Measurements from ENCODE around the gene COL15A1. TPM values are rescaled to one million over a fixed set of nuclear protein-coding genes. Genes with fewer than 3 reads are reported as not detected.

The COL15A1 gene
- total and polyA plus RNA-seq, 10 donors, result 0.33 to 9.3 (median 2.1) TPM

- Histone ChIP-seq H3K27ac (no peak overlapping the region), H3K36me3 (no peaks in the 10 kb centered on the region), H3K4me3 (no peak overlapping the region), H3K9me3 (no peaks in the 10 kb centered on the region), H3K4me1 (peaks cover 0 to 16% (median 12%) of the 10 kb centered on the region in 6 donors), H3K27me3 (replicated peaks in 1 of 7) (no peaks in the 10 kb centered on the region)
- TF ChIP-seq CTCF (IDR thresholded peaks at IDR 0.05 in 8 of 11, conservative IDR thresholded peaks at IDR 0.05 in 3 of 11), result no peak
- no peak for TF ChIP-seq POLR2AphosphoS5 (IDR thresholded peaks at IDR 0.05)
- no peak for TF ChIP-seq POLR2A (IDR thresholded peaks at IDR 0.05)
- intact Hi-C loops (cut with DNase I; ENCODE audit: low total_unique reads), result no loop called here
- no peak for DNase-seq
- WGBS, 5 donors, result 80 to 99% (median 89%) methylated on average over 7 to 8 of the region's 8 CpGs
These were observed 46.6 kb downstream of the COL15A1 start for GRCh38 chr9:98990181-98990870.

GRCh38 chr9:98992107-98992884 lies 48.6 kb downstream of the COL15A1 start:
- Histone ChIP-seq H3K27ac (no peak overlapping the region), H3K9me3 (no peaks in the 10 kb centered on the region), H3K4me1 (peaks cover 0 to 16% (median 12%) of the 10 kb centered on the region in 6 donors), H3K4me3 (no peak overlapping the region), H3K27me3 (replicated peaks in 1 of 7) (no peaks in the 10 kb centered on the region), H3K36me3 (no peaks in the 10 kb centered on the region)
- no peak for DNase-seq
- 88 to 95% (median 90%) methylated on average over 16 to 33 of the region's 33 CpGs for WGBS, 5 donors
- intact Hi-C loops (cut with DNase I; ENCODE audit: low total_unique reads), result no loop called here
- TF ChIP-seq POLR2AphosphoS5 (IDR thresholded peaks at IDR 0.05), result no peak
- no peak for TF ChIP-seq CTCF (IDR thresholded peaks at IDR 0.05 in 8 of 11, conservative IDR thresholded peaks at IDR 0.05 in 3 of 11)
- TF ChIP-seq POLR2A (IDR thresholded peaks at IDR 0.05), result no peak

- H3K9me3 ChIP-seq, result no peaks in the 10 kb centered on the region
- no peak overlapping the region for H3K27ac ChIP-seq
- H3K4me3 ChIP-seq, result no peak overlapping the region
- peaks cover 0 to 16% (median 12%) of the 10 kb centered on the region in 6 donors for H3K4me1 ChIP-seq
- DNase-seq, result no peak
- no peaks in the 10 kb centered on the region for H3K36me3 ChIP-seq
- TF ChIP-seq CTCF (IDR thresholded peaks at IDR 0.05 in 8 of 11, conservative IDR thresholded peaks at IDR 0.05 in 3 of 11) (no peak), POLR2AphosphoS5 (IDR thresholded peaks at IDR 0.05) (no peak), POLR2A (IDR thresholded peaks at IDR 0.05) (no peak)
- peaks cover 0 to 4% (median 0%) of the 10 kb centered on the region in 7 donors for H3K27me3 ChIP-seq (replicated peaks in 1 of 7)
- intact Hi-C loops (cut with DNase I; ENCODE audit: low total_unique reads), result no loop called here
- 48 to 79% (median 65%) methylated on average over 5 to 6 of the region's 6 CpGs for WGBS, 5 donors
These were observed 49.3 kb downstream of the COL15A1 start for GRCh38 chr9:98992885-98993569.

Measured in spleen (tissue), 11 donors.